VCaP (cell line): ENCODE measurements around the gene GTPBP6.

Experiments used
- H3K27ac ChIP-seq: fragments of 450-650 bp; 2 replicates; pipeline ENCODE4 v1.5.1; 2017
- CTCF ChIP-seq: fragments of 450-650 bp; conservative IDR thresholded peaks from 2 replicates; pipeline ENCODE4 v1.5.1; 2017; ENCODE audit warnings: mild to moderate bottlenecking, moderate library complexity

The GTPBP6 gene

GRCh38 chrX:295136-295535 is 23.5 kb downstream of the GTPBP6 start:
- H3K27ac ChIP-seq: no peak overlapping the region
- TF ChIP-seq CTCF: no peak

- no peak for TF ChIP-seq CTCF
- no peak overlapping the region for H3K27ac ChIP-seq
Observed at GRCh38 chrX:292900-293897, 25.4 kb downstream of the GTPBP6 start.

GRCh38 chrX:291411-291901 is 27.1 kb downstream of the GTPBP6 start:
- no peak overlapping the region for H3K27ac ChIP-seq
- TF ChIP-seq CTCF: no peak

- H3K27ac ChIP-seq: no peak overlapping the region
- no peak for TF ChIP-seq CTCF
Observed at GRCh38 chrX:290476-291166, 28.0 kb downstream of the GTPBP6 start.

- H3K27ac ChIP-seq: no peak overlapping the region
- no peak for TF ChIP-seq CTCF
Observed at GRCh38 chrX:288561-288991, 30.0 kb downstream of the GTPBP6 start.

- TF ChIP-seq CTCF: no peak
- H3K27ac ChIP-seq: no peak overlapping the region
Observed at GRCh38 chrX:287670-288069, 30.9 kb downstream of the GTPBP6 start.

- no peak for TF ChIP-seq CTCF
Observed at GRCh38 chrX:285076-285677, 33.4 kb downstream of the GTPBP6 start.

More at GRCh38 chrX:285076-285677, 33.4 kb downstream of the GTPBP6 start:
- no peak overlapping the region for H3K27ac ChIP-seq
